Loucy (cell line): ENCODE measurements around the gene TBC1D22A.

Experiments used
- H2AFZ ChIP-seq: fragments of 200-600 bp; sonication (generic); 2 replicates; pipeline ENCODE4 v1.6.0; 2016; ENCODE audit warnings: antibody characterized with exemption, mild to moderate bottlenecking, low read length, moderate library complexity
- H3F3A ChIP-seq: fragments of 200-600 bp; 2 replicates; pipeline ENCODE4 v1.6.0; 2016; ENCODE audit warnings: antibody characterized with exemption, low read depth, mild to moderate bottlenecking
- H3K27me3 ChIP-seq: fragments of 200-600 bp; sonication (generic); 2 replicates; pipeline ENCODE4 v1.6.1; 2014; ENCODE audit warnings: low read length, mild to moderate bottlenecking; ENCODE audit not compliant: insufficient read depth, poor library complexity, severe bottlenecking
- H3K36me3 ChIP-seq: fragments of 200-600 bp; sonication (generic); 2 replicates; pipeline ENCODE4 v1.6.1; 2016; ENCODE audit warnings: low read length; ENCODE audit not compliant: insufficient read depth
- H3K4me1 ChIP-seq: fragments of 200-600 bp; sonication (generic); 2 replicates; pipeline ENCODE4 v1.5.1; 2014; ENCODE audit warnings: low read length, mild to moderate bottlenecking; ENCODE audit not compliant: insufficient read depth, poor library complexity, severe bottlenecking
- H3K4me2 ChIP-seq: fragments of 200-600 bp; sonication (generic); 2 replicates; pipeline ENCODE4 v1.6.0; 2014; ENCODE audit warnings: antibody characterized with exemption, low read length, low read depth, mild to moderate bottlenecking; ENCODE audit not compliant: poor library complexity, severe bottlenecking
- H3K4me3 ChIP-seq: fragments of 200-600 bp; sonication (generic); 2 replicates; pipeline ENCODE4 v1.5.1; 2014; ENCODE audit warnings: low read length, mild to moderate bottlenecking, mixed read lengths; ENCODE audit not compliant: poor library complexity, severe bottlenecking
- H3K79me2 ChIP-seq: fragments of 200-600 bp; sonication (generic); 2 replicates; pipeline ENCODE4 v1.6.1; 2014; ENCODE audit warnings: low read length; ENCODE audit not compliant: insufficient read depth
- H3K9ac ChIP-seq: fragments of 200-600 bp; sonication (generic); 2 replicates; pipeline ENCODE4 v1.6.0; 2014; ENCODE audit warnings: mild to moderate bottlenecking, low read depth, low read length, moderate library complexity; ENCODE audit not compliant: poor library complexity, severe bottlenecking
- H3K9me2 ChIP-seq: fragments of 200-600 bp; sonication (generic); replicated peaks from 2 replicates; pipeline ENCODE4 v1.6.1; 2016; ENCODE audit warnings: low read depth, low read length, mixed read lengths
- H3K9me3 ChIP-seq: fragments of 200-600 bp; sonication (generic); 2 replicates; pipeline ENCODE4 v1.6.1; 2014; ENCODE audit warnings: mild to moderate bottlenecking, antibody characterized with exemption, low read length, low read depth; ENCODE audit not compliant: insufficient read depth
- H4K20me1 ChIP-seq: fragments of 200-600 bp; sonication (generic); 2 replicates; pipeline ENCODE4 v1.6.0; 2014; ENCODE audit warnings: antibody characterized with exemption, low read length, mild to moderate bottlenecking; ENCODE audit not compliant: insufficient read depth, poor library complexity, severe bottlenecking
- EZH2phosphoT487 ChIP-seq: fragments of 200-600 bp; IDR thresholded peaks from 2 replicates; pipeline ENCODE4 v1.6.1; 2018; ENCODE audit warnings: antibody characterized with exemption, mild to moderate bottlenecking, moderate library complexity, borderline replicate concordance
- TF ChIP-seq, protein P1 (sequence below): fragments of 200-600 bp; sonication (generic); conservative IDR thresholded peaks from 2 replicates; pipeline ENCODE4 v1.5.1; 2014; ENCODE audit warnings: mild to moderate bottlenecking, antibody characterized with exemption, low read length

The TBC1D22A gene

DNA sequence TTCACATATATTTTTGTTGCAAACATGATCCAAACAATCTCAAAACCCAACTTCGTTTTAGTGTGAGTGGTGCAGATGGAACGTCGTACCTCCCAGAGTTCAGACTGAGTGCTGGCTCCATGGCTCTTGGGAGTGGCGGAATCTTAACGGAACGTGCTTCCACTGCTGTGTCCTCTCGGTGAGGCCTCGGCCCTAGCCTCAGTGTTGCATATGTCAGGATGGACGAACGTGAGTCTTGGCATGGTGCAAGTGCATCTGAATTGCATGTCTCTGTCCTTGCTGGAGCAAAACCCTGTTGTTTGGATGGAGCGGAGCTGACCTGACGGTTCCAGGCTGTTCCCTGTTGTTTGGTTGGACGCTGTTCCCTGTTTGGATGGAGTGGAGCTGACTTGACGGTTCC lies 306.8 kb downstream of the TBC1D22A start:
- peaks cover 9% of the 10 kb centered on the region; the same call in 1 of the 2 replicates for H3K36me3 ChIP-seq
- H3K4me2 ChIP-seq, result no peak overlapping the region
- H3K9me3 ChIP-seq, result no peaks in the 10 kb centered on the region
- H3F3A ChIP-seq, result no peaks in the 10 kb centered on the region
- peaks cover 8% of the 10 kb centered on the region for H4K20me1 ChIP-seq
- no peaks in the 10 kb centered on the region for H3K9me2 ChIP-seq
- no peak overlapping the region for H3K9ac ChIP-seq
- H3K79me2 ChIP-seq, result peaks cover 30% of the 10 kb centered on the region; the same call in 1 of the 2 replicates
- H3K4me1 ChIP-seq, result peaks cover 10% of the 10 kb centered on the region
- H3K4me3 ChIP-seq, result no peak overlapping the region
- no peak overlapping the region for H2AFZ ChIP-seq
- H3K27me3 ChIP-seq, result no peaks in the 10 kb centered on the region
- TF ChIP-seq, protein P1, sequence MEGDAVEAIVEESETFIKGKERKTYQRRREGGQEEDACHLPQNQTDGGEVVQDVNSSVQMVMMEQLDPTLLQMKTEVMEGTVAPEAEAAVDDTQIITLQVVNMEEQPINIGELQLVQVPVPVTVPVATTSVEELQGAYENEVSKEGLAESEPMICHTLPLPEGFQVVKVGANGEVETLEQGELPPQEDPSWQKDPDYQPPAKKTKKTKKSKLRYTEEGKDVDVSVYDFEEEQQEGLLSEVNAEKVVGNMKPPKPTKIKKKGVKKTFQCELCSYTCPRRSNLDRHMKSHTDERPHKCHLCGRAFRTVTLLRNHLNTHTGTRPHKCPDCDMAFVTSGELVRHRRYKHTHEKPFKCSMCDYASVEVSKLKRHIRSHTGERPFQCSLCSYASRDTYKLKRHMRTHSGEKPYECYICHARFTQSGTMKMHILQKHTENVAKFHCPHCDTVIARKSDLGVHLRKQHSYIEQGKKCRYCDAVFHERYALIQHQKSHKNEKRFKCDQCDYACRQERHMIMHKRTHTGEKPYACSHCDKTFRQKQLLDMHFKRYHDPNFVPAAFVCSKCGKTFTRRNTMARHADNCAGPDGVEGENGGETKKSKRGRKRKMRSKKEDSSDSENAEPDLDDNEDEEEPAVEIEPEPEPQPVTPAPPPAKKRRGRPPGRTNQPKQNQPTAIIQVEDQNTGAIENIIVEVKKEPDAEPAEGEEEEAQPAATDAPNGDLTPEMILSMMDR, result no peak
- TF ChIP-seq EZH2phosphoT487, result no peak

DNA sequence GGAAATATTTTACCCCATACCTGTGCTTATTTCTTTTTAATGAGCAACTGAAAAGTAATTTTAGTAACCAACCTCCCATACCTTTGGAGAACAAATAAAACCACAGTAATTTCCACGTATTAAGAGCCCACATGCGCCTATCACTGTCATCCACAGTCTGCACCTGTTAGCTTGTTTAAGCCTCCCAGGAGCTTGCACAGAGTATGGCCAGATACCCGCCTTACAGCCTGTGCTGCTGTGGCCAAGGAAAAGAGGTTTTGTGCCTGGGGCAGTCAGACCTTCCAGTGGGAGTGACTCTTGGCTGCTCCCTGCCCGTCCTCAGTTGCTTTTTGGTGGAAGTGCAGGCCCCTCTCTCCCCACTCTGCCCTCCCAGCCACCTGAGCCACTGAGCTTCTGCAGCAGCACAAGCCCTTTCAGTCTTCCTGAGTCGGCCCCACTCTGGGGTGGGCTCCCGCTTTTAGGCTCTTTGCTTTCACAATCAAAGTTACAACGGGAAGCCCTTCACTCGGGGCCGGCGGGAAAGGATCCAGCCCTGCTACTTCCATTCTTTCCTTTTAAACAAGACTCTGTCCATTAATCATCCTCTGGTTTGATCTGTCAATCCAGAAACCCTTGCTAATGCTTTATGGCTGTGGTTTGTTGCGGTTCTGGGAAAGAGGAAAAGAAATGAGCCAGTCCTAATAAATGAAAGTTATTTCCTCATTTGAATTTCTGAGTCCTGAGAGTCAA lies 308.8 kb downstream of the TBC1D22A start:
- H3K79me2 ChIP-seq, result peaks cover 30% of the 10 kb centered on the region; the same call in 1 of the 2 replicates
- no peak for TF ChIP-seq EZH2phosphoT487
- TF ChIP-seq, protein P1, result no peak
- no peaks in the 10 kb centered on the region for H3F3A ChIP-seq
- H3K36me3 ChIP-seq, result peaks cover 17% of the 10 kb centered on the region; the same call in 1 of the 2 replicates
- H3K9me2 ChIP-seq, result no peaks in the 10 kb centered on the region
- H3K4me1 ChIP-seq, result peaks cover 10% of the 10 kb centered on the region
- peaks cover 8% of the 10 kb centered on the region for H4K20me1 ChIP-seq
- H3K27me3 ChIP-seq, result no peaks in the 10 kb centered on the region
- no peak overlapping the region for H3K4me2 ChIP-seq
- peaks cover 10% of the 10 kb centered on the region; the same call in 1 of the 2 replicates for H3K9me3 ChIP-seq
- no peak overlapping the region for H3K9ac ChIP-seq
- no peak overlapping the region for H2AFZ ChIP-seq
- no peak overlapping the region for H3K4me3 ChIP-seq

GRCh38 chr22:47071807-47072641 lies 309.6 kb downstream of the TBC1D22A start:
- Histone ChIP-seq H3K79me2 (peaks cover 30% of the 10 kb centered on the region; the same call in 1 of the 2 replicates), H3F3A (no peaks in the 10 kb centered on the region), H3K9me3 (peaks cover 10% of the 10 kb centered on the region; the same call in 1 of the 2 replicates), H3K4me3 (no peak overlapping the region), H3K9ac (no peak overlapping the region), H3K36me3 (peaks cover 17% of the 10 kb centered on the region; the same call in 1 of the 2 replicates), H4K20me1 (peaks cover 8% of the 10 kb centered on the region), H3K27me3 (no peaks in the 10 kb centered on the region), H3K4me1 (peaks cover 10% of the 10 kb centered on the region), H2AFZ (no peak overlapping the region), H3K4me2 (no peak overlapping the region), H3K9me2 (no peaks in the 10 kb centered on the region)
- TF ChIP-seq EZH2phosphoT487, result no peak
